GM18517 (cell line): Measurements from ENCODE around the gene MAP2K4.

Experiments used
- ATAC-seq: cut with Tn5 transposase; IDR thresholded peaks from one replicate; pipeline ENCODE4 v1.9.1; 2021; ENCODE audit warnings: mild to moderate bottlenecking, moderate library complexity; ENCODE audit not compliant: unreplicated experiment

MAP2K4 gene

DNA sequence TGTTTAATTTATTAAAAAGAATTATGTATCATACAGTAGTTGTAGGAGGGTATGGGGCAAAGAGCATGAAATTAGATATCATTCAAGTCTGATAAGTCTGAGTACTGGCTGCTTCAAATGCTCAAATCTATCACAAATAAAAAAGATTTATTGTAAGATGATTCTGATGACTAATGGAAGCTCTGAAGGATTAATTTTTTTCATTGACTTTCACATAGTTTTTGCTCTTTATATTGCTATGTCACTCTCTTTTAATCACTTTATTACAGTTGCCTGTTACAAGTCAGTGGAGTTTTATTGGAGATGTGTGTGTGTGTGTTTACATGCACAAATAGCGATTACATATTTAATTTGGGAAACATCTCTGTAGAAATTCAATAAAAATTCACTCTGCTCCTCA is 15.0 kb downstream of the MAP2K4 start:
- ATAC-seq = no peak

DNA sequence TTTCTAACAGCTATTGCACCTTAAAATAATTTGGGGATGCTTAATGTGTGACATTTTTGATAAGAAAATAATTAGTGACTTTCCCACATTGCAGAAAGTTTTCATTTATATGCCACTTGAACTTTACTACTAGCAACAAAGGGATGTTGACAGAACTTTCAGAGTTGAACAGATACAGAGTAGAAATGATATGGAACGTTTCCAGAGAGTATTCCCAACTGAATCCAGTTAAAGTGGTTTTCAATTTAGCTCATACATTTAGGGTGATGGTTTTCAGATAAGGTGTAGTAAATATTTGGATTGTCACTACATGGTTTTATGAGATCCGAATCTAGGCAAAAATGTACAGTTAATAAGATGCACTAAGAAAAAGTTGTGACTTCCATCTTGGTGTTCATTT is 17.3 kb downstream of the MAP2K4 start:
- no peak for ATAC-seq

DNA sequence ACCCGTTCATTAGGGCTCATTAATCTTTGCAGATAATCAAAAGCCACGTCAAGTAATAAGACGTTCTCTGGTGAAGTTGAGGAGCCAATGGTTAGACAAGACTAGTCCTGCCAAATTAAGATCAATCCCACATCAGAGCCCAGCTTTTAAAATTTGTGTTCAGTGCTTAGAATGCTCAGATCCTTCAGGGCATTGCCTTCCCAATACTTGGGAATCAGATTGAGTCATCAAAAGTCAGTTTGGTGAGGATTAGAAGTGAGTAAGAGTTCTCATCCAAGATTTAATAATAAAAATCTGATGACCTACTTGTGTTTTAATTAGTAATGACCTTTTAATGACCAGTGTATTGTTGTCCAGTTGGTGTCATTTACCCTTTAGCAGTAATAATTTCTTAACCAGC is 19.8 kb downstream of the MAP2K4 start:
- ATAC-seq = no peak

DNA sequence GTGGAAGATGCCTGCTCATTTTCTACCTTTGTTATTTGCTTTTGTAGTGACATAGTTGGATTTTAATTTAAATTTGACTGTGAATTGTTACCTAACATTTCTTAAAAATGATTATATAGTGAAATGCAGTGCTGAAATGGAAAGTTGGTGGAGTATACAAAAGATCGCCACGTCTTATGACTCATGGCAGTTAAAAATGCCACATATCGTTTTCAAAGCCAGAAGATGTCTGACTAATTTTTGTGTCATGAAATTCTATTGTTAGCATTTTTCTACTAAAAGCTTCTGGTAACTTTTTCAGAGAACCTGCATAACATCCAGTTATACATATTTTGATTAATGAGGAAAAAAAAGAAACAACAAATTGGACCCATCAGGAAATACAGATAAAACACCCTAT is 20.6 kb downstream of the MAP2K4 start:
- no peak for ATAC-seq

DNA sequence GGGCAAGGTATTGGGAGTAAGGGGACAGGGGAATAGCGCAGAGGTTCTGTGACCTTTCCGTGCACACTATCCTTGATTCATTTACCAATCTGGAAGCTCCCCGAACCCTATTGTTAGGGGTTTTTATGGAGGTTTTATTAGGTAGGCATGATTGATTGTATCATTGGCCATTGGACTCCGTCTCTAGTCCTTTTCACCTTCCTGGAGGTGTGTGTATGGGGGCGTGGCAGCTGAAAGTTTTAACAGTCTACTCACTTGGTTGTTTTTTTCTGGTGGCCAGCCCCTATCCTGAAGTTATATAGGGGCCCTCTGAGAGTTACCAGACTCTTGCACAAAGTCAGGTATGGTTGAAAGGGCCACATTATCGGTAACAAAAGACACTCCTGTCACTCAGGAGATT is 23.0 kb downstream of the MAP2K4 start:
- no peak for ATAC-seq

DNA sequence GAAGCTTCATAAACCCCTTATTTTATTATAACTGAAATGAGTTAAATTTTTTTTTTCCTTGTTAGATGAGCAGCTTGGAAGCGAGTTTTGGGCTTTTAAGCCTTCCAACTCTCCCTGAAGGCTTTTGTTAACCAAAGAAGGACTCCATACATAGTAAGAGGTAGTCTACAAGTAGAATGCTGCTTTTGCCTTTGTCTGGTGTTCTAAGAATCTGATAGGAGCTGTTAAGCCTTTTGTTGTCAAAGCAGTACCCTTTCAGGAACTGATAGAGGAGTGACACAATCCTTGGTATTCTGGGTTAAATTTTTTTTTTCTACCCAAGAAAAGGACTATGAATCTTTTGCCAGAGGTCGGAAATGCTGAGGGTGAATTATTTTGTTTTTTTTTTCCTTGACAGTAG is 26.1 kb downstream of the MAP2K4 start:
- no peak for ATAC-seq

DNA sequence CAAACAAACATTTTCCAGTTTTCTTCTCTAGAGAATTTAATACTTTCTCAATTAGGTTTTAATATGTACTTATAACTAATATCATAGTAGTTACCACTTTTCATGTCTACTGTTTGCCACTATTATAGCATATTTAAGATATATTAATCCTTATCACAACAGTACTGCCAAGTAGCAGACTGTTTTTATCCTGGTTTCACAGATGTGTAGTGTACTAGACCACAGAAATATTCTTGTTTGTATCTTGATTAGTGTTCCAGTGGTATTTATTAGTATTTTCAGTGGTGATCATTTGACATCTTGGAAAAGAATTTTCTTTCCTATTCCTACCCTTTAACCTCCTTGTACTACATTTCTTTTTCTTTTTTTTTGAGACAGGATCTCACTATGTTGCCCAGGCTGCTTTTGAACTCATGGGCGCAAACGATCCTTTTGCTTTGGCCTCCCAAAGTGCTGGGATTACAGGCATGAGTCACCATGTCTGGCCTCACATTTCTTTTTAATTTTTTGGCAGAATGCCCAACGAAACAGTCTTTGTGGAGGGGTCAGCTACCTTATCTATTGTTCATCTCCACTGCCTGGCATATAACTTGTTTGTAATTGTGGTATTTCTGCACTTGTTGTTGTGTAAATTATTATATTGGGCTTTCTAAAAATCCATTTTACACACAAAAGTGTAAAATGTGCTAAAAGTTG is 27.2 kb downstream of the MAP2K4 start:
- ATAC-seq = no peak

DNA sequence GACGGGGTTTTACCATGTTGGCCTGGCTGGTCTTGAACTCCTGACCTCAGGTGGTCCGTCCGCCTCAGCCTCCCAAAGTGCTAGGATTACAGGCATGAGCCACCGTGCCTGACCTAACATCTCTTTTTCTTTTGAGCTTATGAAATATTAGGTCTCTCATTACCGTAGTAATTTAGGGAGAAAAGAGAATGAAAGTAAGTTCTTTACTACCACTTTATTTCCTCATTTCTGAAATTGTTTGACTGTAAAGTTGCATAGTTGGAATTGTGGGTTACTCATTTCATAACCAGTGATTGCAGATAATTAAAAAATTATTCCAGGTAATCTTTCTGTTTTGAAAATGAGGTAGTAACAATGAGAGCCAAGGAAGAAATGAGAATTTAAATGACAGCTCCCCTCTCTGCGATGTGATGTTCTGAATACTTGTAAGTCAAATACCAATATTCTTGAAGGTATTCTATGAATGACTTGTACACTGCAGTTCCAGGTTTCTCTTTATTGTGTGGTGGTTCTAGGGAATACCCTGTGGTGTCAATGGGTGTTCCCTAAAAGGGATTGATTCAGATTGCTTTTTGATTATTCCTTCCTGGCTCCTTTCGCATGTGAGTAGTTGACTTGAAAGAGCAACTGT is 28.3 kb downstream of the MAP2K4 start:
- no peak for ATAC-seq

DNA sequence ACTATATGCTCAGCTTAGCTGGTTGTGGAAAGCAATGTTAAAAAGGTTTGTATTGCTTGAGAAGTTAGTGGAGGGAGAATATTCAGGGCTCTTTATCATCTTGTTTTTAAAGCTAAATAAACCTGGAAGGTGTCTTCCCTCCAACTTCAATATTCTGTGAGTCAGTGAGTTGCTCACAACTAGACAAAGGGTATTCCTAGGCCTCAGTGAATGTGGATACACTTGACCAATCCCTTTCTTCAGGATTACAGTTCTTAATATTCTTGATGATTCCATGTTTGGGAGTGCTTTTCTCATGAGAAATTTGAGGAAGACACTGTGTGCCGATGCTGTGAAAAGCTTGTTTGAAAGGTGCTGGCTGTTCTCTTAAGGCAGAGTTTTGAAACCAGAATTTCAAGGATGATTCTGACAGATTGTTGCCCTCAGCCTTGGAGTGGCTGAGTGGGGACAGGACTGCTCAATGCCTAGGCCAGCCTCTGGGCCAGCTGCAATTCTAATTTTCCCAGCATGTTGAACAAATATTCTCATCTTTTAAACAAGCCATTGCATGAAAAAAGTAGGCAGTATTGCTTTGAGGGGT is 30.1 kb downstream of the MAP2K4 start:
- no peak for ATAC-seq

DNA sequence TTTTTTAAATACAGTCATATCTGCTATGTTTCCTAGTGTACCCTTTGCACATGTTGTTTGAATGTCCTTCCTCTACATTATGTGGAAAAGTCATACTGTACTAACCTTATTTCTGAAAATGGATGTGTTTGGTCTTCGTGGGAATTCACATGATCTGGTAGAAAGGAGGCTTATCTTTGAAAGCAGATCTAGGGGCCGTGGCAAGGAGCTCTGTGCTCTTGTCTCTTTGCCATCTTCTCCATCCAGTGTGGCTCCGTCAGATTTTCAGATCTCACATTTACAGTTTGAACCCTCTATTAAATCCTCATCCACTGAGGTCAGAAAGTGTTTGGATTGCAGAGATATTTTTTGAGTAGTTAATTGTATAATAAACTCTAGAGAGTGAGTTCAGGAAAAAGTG is 32.9 kb downstream of the MAP2K4 start:
- no peak for ATAC-seq

DNA sequence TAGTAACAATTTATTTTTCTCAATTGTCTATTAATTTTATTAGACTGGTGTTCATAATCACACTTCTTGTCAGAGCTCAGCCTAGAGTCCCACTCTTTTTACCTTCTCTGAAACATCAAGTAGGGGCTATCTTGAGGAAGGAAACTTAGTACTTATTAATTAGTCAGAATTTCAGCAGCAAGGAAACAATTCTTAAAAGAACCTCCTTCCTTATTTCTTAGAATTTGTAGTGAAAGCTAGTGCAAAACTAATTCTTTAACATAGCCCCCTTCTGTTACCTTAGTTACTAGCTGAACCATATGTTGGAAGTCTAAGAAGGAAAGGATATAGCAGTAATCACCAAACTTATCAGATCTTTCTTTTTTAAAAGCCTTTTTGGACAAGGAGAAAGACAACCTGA is 35.2 kb downstream of the MAP2K4 start:
- no peak for ATAC-seq

DNA sequence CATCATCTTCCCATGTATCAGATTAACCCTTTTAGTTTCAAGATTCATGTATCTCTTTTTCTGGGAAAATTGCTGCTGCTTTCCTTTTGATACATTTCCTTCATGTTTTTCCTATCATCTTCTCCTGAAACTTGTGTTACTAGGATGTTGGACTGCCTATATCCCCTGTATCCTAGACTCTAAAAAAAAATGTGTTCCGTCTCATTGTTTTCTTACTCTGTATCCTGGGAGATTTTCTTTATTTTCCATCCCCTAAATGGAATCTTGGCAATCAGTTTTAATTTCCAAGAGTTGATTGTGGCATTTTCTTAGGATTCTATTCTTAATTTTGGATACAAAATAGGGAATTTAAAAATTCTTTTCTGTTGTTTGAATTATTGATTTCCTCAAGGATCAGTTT is 36.8 kb downstream of the MAP2K4 start:
- ATAC-seq = no peak

DNA sequence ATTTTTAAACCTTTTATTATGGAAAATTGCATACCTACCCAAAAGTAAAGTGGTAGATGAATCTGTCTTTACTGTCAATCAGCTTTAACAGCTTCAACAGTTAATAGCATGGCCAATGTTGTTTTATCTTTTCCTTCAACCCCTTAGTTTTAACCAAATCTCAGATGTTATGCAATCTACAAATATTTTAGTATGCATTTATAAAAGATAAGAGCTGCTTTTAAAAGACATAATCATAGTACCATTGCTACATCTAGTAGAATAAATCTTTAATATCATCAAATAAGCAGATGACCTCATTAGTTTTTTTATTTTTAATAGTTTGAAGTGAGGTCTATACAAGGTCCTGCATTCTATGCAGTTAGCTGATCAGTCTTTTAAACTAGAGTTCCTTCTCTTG is 37.9 kb downstream of the MAP2K4 start:
- no peak for ATAC-seq

DNA sequence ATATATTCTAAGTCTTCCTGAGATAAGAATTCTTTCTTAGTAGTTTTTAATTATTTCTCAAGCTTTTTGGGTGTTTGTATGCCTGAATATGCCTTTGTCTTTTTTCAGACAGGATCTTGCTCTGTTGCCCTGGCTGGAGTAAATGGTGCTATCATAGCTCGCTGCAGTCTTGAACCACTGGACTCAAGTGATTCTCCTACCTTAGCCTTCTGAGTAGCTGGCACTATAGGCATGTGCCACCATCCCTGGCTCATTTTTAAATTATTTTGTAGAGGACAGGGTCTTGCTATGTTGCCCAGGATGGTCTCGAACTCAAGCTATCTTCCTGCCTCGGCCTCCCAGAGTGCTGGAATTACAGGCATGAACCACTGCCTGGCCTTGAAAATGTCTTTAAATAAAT is 41.6 kb downstream of the MAP2K4 start:
- no peak for ATAC-seq

DNA sequence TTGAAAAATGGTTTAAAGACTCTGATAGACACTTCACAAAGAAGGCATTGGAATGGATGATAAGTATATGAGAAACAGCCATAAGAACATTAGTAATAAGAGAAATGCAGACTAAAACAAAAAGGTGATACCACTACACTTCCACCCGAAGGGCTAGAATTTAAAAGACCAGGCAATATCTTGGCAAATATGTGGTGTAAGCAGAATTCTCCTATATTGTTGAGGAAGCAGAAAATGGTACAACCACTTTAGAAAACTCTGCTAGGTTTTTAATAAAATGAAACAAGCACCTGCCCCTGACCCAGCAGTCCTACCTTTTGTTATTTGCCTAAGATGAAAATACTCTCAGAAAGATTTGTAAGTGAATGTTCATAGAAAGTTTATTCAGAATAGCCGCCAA is 43.7 kb downstream of the MAP2K4 start:
- ATAC-seq = no peak

DNA sequence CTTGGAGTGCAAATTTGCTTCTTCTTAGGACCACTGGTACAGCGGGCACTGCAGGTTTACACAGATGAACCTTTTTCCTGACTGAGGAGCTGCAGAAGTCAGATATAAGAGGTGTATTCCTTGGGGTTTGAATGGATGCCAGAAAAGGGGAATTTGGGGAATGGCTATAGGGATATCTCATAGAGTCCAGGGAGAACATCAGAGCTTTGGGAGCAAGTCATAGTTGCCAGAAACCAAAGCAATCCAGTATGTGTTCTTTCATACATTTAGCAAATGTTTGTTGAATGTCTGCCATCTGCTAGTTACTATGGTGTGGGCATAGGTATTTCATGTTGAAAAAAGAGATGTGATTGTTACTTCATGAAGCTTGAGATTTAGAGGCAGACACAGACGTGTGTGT is 46.8 kb downstream of the MAP2K4 start:
- no peak for ATAC-seq

DNA sequence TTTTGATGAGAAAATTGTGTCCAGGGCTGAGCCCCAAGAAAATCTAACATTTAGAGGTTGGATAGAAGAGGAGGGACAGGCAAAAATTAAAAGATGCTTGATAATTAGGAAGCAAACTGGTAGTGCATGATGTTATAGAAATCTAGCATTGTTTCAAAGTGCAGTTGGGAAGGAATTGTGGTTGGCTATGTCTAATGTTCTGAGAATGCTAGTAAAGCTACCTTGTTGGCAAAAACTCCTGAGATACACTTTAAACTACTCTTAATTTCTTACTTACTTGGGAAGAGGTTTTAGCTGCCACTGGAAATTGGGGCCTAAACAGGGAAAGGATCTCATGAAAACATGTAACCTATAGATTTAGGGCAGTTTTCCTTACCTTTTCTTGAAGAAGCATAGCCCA is 48.3 kb downstream of the MAP2K4 start:
- no peak for ATAC-seq

DNA sequence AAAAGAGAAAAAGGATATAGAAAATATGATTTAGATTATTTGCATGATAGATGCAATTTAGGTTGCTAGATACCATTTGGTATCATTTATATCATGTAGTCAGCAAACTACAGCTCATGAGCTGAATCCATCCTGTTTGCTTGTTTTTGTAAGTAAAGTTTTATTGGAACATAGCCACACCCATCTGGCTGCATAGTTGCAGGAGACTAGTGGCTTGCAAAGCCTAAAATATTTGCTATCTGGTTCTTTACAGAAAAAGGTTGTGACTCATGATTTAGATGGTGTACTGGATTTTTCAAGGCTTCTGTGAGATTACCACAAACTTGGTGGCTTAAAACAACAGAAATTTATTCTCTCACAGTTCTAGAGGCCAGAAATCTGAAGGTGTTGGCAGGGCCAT is 49.9 kb downstream of the MAP2K4 start:
- no peak for ATAC-seq

DNA sequence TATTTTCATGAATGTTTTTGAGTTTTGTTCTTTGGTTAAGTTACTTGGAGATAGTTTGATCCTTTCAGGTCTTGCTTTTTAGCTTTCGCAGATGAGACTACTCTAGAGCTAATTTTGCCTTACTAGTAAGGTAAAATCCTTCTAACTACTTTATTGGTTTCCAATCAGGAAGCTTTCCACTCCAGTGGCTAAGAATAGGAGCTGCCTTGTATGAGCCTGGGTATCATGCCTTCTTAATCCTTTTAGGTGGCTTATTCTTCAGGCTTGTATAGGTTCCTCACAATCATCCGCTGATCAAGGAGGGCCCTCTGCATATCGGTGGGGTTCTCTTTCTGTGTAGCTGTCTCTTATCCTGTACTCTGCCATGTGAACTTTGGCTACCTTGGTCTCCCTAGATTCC is 53.7 kb downstream of the MAP2K4 start:
- ATAC-seq = no peak

DNA sequence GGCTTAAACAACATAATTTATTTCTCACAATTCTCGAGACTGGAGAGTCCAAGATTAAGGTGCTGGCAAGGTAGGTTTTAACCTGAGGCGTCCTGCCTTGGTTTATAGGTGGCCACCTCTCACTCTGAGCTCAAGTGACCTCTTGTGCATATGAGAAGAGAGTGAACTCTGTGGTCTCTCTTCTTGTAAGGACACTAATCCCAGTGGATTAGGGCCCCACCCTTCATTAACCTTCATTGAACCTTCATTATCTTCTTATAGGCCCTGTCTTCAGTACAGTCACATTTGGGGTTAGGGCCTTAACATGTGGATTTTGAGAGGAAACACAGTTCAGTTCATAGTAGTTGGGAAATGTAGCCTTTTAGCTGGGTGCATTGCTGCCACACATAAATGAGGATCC is 57.1 kb downstream of the MAP2K4 start:
- ATAC-seq = no peak

DNA sequence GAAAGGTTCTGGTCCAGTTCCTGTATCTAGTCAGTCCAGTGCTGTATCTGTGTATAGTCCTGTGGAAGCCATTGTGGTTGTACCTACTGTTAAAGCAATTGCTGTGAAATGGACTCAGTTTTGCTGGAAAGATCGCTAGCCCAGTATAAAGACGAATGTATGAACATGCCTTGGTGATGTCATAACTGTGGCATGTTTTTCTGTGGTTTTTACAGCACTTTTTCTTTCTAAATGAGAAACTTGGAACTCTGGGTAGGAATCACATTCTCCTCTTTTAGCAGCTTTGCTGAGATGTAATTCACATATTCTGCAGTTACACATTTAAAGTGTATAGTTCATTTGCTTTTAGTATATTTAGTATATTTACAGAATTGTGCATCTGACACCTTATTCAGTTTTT is 58.1 kb downstream of the MAP2K4 start:
- ATAC-seq = no peak

DNA sequence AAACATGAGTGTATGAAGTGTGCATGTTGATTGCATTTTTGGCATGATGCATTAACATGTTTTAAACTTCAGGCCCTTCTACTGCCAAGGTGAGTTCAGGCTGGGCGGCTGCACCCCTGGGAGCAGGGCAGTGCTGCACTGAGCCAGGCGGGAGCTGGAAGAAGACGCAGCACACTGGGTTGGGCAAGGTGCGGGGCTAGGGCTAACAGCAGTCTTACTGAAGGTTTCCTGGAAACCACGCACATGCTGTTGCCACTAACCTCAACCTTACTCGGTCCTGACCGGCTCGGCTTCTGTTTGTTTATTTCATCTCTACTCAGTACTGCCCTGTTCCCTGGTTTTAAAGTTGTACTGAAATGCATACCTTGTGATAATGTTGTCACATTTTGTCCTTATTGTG is 61.0 kb downstream of the MAP2K4 start:
- no peak for ATAC-seq
